ENCODE data around the gene SLC8A1.

Gene SLC8A1

DNA sequence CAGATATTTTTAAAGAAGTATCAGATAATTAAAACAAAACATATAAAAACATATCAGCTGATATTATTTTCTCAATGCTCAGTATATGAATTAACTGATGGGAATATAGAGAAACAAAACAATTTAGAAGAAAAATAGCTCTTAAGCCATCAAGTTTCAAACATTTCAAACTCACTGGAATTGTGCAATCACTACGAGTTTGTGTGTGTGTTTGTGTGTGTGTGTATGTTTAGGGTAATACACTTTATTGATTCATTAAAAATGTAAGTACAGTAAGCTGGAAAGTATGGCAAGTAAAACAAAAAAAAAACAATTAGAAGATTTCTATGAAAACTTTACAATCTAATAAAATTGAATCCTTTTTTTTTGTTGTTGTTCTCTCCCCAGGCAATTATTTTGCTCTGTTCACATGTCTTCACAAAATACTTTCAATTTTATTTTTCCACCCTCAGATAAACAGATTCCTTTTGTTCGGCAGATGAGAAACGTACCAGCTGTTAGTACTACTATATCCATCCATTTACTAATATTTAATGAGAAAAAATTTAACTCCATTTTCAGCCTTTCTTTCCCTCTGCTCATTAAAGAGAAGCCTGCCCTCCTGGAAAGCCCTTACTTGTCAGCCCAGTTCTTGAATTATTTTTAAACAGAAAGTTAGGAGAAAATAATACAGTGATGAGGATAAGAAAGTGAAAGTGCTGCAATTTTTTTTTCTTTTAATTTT lies 87.6 kb downstream of the SLC8A1 start:
- TF ChIP-seq, protein P1, sequence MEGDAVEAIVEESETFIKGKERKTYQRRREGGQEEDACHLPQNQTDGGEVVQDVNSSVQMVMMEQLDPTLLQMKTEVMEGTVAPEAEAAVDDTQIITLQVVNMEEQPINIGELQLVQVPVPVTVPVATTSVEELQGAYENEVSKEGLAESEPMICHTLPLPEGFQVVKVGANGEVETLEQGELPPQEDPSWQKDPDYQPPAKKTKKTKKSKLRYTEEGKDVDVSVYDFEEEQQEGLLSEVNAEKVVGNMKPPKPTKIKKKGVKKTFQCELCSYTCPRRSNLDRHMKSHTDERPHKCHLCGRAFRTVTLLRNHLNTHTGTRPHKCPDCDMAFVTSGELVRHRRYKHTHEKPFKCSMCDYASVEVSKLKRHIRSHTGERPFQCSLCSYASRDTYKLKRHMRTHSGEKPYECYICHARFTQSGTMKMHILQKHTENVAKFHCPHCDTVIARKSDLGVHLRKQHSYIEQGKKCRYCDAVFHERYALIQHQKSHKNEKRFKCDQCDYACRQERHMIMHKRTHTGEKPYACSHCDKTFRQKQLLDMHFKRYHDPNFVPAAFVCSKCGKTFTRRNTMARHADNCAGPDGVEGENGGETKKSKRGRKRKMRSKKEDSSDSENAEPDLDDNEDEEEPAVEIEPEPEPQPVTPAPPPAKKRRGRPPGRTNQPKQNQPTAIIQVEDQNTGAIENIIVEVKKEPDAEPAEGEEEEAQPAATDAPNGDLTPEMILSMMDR (IDR thresholded peaks at IDR 0.05; ENCODE audit: low read depth, low read length) = no peak
- DNase-seq (ENCODE audit: extremely low read depth, low read depth) = no peak

- no peak for DNase-seq (ENCODE audit: extremely low read depth, low read depth)
- TF ChIP-seq, protein P1 (IDR thresholded peaks at IDR 0.05; ENCODE audit: low read depth, low read length) = no peak
These were observed 88.3 kb downstream of the SLC8A1 start for GRCh38 chr2:40363631-40364030.

GRCh38 chr2:40363231-40363630 lies 88.7 kb downstream of the SLC8A1 start:
- DNase-seq (ENCODE audit: extremely low read depth, low read depth) = no peak
- TF ChIP-seq, protein P1 (IDR thresholded peaks at IDR 0.05; ENCODE audit: low read depth, low read length) = no peak

DNA sequence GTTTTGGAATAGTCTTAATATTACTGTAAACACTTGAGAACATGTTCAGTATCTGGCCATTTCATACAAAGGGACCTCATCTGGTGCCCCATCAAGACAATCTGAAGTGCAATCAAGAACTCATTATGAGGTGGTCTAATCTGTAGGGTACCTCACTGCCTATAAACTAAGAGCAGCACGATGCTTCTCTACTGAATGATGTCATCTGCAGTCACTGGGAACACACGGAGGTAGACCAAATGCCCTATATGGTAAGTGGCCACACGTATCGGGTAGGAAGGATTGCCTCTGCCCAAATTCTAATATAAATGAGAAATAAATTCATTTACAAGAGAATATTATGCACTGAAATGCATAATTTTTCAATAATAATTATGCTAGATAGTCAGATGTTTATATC lies 90.4 kb downstream of the SLC8A1 start:
- no peak for DNase-seq (ENCODE audit: extremely low read depth, low read depth)
- TF ChIP-seq, protein P1 (IDR thresholded peaks at IDR 0.05; ENCODE audit: low read depth, low read length) = no peak

DNA sequence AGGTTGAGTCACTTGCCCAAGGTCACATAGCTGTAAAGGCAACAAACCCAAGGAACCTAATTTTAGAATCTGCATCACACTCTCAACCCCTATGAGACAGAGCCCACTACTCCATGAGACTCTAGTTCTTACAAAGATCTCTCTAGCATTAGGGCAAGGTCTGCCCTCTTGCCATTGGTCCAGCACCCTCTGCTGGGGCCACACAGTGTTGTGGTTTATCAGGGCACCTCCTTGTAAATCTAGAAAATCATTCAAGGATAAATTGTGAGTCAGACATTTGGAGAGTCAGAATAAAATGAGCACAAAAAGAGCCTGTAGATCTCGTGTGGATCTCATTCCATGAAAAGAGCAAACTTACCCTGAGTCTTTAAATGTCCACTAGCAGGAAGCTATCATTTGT lies 91.2 kb downstream of the SLC8A1 start:
- no peak for DNase-seq (ENCODE audit: extremely low read depth, low read depth)
- TF ChIP-seq, protein P1 (IDR thresholded peaks at IDR 0.05; ENCODE audit: low read depth, low read length) = peak; percentile 27

DNA sequence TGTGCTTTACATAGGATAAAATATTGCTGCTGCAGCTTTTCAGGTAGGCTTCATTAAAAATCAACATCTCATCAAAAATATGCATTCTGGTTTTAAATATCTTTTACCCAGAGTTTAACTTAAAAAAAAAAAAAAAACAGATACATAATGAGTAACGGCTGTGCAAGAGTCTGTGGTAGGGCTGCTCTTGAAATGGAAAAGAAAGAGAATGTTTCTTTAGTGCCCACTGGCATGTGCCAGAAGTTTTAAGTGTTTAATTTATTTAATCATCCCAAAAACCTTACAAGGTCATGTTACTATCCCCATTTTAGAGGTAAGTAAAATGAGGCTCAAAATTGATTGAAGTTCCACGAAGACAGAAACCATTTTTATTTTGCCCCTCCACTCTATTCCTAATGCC lies 92.1 kb downstream of the SLC8A1 start:
- TF ChIP-seq, protein P1 (IDR thresholded peaks at IDR 0.05; ENCODE audit: low read depth, low read length) = no peak
- no peak for DNase-seq (ENCODE audit: extremely low read depth, low read depth)

DNA sequence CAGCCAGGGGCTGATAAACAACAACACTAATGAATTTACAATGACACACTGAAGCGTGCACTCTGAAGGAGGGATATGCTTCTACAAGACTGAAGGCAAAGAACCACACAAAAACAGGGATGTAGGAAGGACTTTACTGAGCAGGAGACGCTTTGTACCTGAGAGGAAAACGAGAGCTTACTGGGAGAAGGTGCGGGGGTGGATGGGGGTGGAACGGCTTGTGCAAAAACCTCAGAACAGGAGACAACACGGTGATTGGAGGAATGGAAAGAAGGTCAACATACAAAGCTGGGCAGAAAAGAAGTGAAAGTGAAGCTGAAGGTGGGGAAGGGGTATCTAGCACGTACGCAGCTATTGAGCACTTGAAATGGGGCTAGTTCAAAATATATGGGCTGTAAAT lies 93.1 kb downstream of the SLC8A1 start:
- TF ChIP-seq, protein P1 (IDR thresholded peaks at IDR 0.05; ENCODE audit: low read depth, low read length) = no peak

More for the DNA sequence above, 93.1 kb downstream of the SLC8A1 start:
- no peak for DNase-seq (ENCODE audit: extremely low read depth, low read depth)

Measured in AG09319 (cell line).